Loucy (cell line): ENCODE measurements around the gene IGF1R.

Experiments used
- H2AFZ ChIP-seq: fragments of 200-600 bp; sonication (generic); 2 replicates; pipeline ENCODE4 v1.6.0; 2016; ENCODE audit warnings: antibody characterized with exemption, mild to moderate bottlenecking, low read length, moderate library complexity
- H3F3A ChIP-seq: fragments of 200-600 bp; 2 replicates; pipeline ENCODE4 v1.6.0; 2016; ENCODE audit warnings: antibody characterized with exemption, low read depth, mild to moderate bottlenecking
- H3K27me3 ChIP-seq: fragments of 200-600 bp; sonication (generic); 2 replicates; pipeline ENCODE4 v1.6.1; 2014; ENCODE audit warnings: low read length, mild to moderate bottlenecking; ENCODE audit not compliant: insufficient read depth, poor library complexity, severe bottlenecking
- H3K36me3 ChIP-seq: fragments of 200-600 bp; sonication (generic); 2 replicates; pipeline ENCODE4 v1.6.1; 2016; ENCODE audit warnings: low read length; ENCODE audit not compliant: insufficient read depth
- H3K4me1 ChIP-seq: fragments of 200-600 bp; sonication (generic); 2 replicates; pipeline ENCODE4 v1.5.1; 2014; ENCODE audit warnings: low read length, mild to moderate bottlenecking; ENCODE audit not compliant: insufficient read depth, poor library complexity, severe bottlenecking
- H3K4me2 ChIP-seq: fragments of 200-600 bp; sonication (generic); 2 replicates; pipeline ENCODE4 v1.6.0; 2014; ENCODE audit warnings: antibody characterized with exemption, low read length, low read depth, mild to moderate bottlenecking; ENCODE audit not compliant: poor library complexity, severe bottlenecking
- H3K4me3 ChIP-seq: fragments of 200-600 bp; sonication (generic); 2 replicates; pipeline ENCODE4 v1.5.1; 2014; ENCODE audit warnings: low read length, mild to moderate bottlenecking, mixed read lengths; ENCODE audit not compliant: poor library complexity, severe bottlenecking
- H3K79me2 ChIP-seq: fragments of 200-600 bp; sonication (generic); 2 replicates; pipeline ENCODE4 v1.6.1; 2014; ENCODE audit warnings: low read length; ENCODE audit not compliant: insufficient read depth
- H3K9ac ChIP-seq: fragments of 200-600 bp; sonication (generic); 2 replicates; pipeline ENCODE4 v1.6.0; 2014; ENCODE audit warnings: mild to moderate bottlenecking, low read depth, low read length, moderate library complexity; ENCODE audit not compliant: poor library complexity, severe bottlenecking
- H3K9me2 ChIP-seq: fragments of 200-600 bp; sonication (generic); replicated peaks from 2 replicates; pipeline ENCODE4 v1.6.1; 2016; ENCODE audit warnings: low read depth, low read length, mixed read lengths
- H3K9me3 ChIP-seq: fragments of 200-600 bp; sonication (generic); 2 replicates; pipeline ENCODE4 v1.6.1; 2014; ENCODE audit warnings: mild to moderate bottlenecking, antibody characterized with exemption, low read length, low read depth; ENCODE audit not compliant: insufficient read depth
- H4K20me1 ChIP-seq: fragments of 200-600 bp; sonication (generic); 2 replicates; pipeline ENCODE4 v1.6.0; 2014; ENCODE audit warnings: antibody characterized with exemption, low read length, mild to moderate bottlenecking; ENCODE audit not compliant: insufficient read depth, poor library complexity, severe bottlenecking
- EZH2phosphoT487 ChIP-seq: fragments of 200-600 bp; IDR thresholded peaks from 2 replicates; pipeline ENCODE4 v1.6.1; 2018; ENCODE audit warnings: antibody characterized with exemption, mild to moderate bottlenecking, moderate library complexity, borderline replicate concordance
- TF ChIP-seq, protein P1 (sequence below): fragments of 200-600 bp; sonication (generic); conservative IDR thresholded peaks from 2 replicates; pipeline ENCODE4 v1.5.1; 2014; ENCODE audit warnings: mild to moderate bottlenecking, antibody characterized with exemption, low read length

The IGF1R gene

DNA sequence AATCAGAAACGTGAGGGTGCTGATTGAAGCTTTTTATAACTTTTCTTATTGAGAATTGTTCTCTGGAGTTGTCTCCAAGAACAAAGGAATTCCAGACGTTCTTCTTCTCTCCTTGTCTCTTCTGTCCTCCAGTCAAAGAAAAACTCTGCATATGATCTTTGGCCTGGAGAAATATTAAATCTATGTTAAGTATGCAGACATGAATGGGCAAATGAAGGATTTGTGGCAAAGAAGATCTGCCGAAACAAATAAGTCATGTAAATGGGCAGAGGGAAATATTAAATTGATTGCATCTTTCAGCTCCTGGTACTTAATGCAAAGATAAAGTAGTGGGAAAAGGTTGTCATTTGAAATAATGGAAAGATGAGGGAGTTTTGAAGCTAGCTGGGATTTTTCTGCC, 74.9 kb downstream of the IGF1R start:
- Histone ChIP-seq H2AFZ (no peak overlapping the region), H3K4me1 (peaks cover 28% of the 10 kb centered on the region), H3K4me3 (no peak overlapping the region), H3K9me3 (no peaks in the 10 kb centered on the region), H3K9ac (no peak overlapping the region), H3K4me2 (no peak overlapping the region), H4K20me1 (no peaks in the 10 kb centered on the region), H3K9me2 (no peaks in the 10 kb centered on the region), H3K36me3 (no peaks in the 10 kb centered on the region), H3K27me3 (no peaks in the 10 kb centered on the region), H3K79me2 (peaks cover 96% of the 10 kb centered on the region), H3F3A (no peaks in the 10 kb centered on the region)
- TF ChIP-seq, protein P1, sequence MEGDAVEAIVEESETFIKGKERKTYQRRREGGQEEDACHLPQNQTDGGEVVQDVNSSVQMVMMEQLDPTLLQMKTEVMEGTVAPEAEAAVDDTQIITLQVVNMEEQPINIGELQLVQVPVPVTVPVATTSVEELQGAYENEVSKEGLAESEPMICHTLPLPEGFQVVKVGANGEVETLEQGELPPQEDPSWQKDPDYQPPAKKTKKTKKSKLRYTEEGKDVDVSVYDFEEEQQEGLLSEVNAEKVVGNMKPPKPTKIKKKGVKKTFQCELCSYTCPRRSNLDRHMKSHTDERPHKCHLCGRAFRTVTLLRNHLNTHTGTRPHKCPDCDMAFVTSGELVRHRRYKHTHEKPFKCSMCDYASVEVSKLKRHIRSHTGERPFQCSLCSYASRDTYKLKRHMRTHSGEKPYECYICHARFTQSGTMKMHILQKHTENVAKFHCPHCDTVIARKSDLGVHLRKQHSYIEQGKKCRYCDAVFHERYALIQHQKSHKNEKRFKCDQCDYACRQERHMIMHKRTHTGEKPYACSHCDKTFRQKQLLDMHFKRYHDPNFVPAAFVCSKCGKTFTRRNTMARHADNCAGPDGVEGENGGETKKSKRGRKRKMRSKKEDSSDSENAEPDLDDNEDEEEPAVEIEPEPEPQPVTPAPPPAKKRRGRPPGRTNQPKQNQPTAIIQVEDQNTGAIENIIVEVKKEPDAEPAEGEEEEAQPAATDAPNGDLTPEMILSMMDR = no peak
- no peak for TF ChIP-seq EZH2phosphoT487

GRCh38 chr15:98724048-98724447, 75.7 kb downstream of the IGF1R start:
- H3K4me3 ChIP-seq = no peak overlapping the region
- peaks cover 31% of the 10 kb centered on the region for H3K4me1 ChIP-seq
- no peak overlapping the region for H2AFZ ChIP-seq
- no peaks in the 10 kb centered on the region for H3K27me3 ChIP-seq
- no peaks in the 10 kb centered on the region for H3K9me3 ChIP-seq
- H3F3A ChIP-seq = no peaks in the 10 kb centered on the region
- no peaks in the 10 kb centered on the region for H3K36me3 ChIP-seq
- H3K9me2 ChIP-seq = no peaks in the 10 kb centered on the region
- no peak overlapping the region for H3K9ac ChIP-seq
- TF ChIP-seq EZH2phosphoT487 = no peak
- TF ChIP-seq, protein P1 = no peak
- no peaks in the 10 kb centered on the region for H4K20me1 ChIP-seq
- H3K79me2 ChIP-seq = peaks cover 96% of the 10 kb centered on the region
- no peak overlapping the region for H3K4me2 ChIP-seq

GRCh38 chr15:98724494-98724893, 76.2 kb downstream of the IGF1R start:
- Histone ChIP-seq H3K9me2 (no peaks in the 10 kb centered on the region), H3K36me3 (no peaks in the 10 kb centered on the region), H4K20me1 (no peaks in the 10 kb centered on the region), H3K4me2 (no peak overlapping the region), H3K4me3 (no peak overlapping the region), H3F3A (no peaks in the 10 kb centered on the region), H3K9ac (no peak overlapping the region), H3K4me1 (peaks cover 32% of the 10 kb centered on the region), H2AFZ (no peak overlapping the region), H3K79me2 (peaks cover 96% of the 10 kb centered on the region), H3K27me3 (no peaks in the 10 kb centered on the region), H3K9me3 (no peaks in the 10 kb centered on the region)
- TF ChIP-seq, protein P1 = no peak
- TF ChIP-seq EZH2phosphoT487 = no peak
